Measurements from ENCODE around the gene NEDD4. TPM values are rescaled to one million over a fixed set of nuclear protein-coding genes. Genes with fewer than 3 reads are reported as not detected.

The NEDD4 gene
- polyA plus RNA-seq, 1 of the 3 experiments (the other 2 are of a cell fraction), result 12.9 TPM

DNA sequence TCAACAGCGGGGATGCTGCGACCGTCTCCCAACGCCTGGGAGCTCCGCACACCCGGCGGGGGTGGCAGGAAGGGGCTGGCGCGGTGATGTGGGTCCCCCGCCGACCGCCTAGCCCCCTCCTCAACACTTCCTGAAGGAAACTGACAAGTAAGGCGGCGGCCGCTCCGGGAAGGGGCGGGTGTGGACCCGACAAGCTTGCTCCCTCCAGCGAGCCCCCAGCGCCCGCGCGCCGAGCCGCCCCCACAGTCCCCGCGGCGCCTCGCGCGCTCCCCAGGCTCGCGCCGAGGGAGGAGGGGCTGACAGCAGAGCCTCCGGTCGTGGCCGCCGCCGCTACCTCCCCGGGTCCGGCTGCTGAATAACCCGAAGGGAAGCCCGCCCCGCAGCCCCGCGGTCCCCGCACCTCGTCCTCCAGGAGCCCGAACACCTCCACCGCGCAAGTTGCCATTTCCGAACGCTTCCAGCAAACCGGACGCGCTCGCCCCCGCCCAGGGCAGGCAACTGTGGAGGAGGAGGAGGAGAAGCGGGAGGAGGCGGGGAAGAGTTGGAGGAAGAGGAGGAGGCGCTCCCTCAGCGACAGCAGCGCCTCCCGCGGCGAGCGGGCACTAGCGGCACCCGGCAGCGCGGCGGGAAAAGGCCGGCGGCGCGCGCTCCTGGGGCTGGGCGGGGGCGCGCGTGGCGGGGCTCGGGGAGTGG lies at the start of gene NEDD4 (continued):
- TF ChIP-seq, protein P1, sequence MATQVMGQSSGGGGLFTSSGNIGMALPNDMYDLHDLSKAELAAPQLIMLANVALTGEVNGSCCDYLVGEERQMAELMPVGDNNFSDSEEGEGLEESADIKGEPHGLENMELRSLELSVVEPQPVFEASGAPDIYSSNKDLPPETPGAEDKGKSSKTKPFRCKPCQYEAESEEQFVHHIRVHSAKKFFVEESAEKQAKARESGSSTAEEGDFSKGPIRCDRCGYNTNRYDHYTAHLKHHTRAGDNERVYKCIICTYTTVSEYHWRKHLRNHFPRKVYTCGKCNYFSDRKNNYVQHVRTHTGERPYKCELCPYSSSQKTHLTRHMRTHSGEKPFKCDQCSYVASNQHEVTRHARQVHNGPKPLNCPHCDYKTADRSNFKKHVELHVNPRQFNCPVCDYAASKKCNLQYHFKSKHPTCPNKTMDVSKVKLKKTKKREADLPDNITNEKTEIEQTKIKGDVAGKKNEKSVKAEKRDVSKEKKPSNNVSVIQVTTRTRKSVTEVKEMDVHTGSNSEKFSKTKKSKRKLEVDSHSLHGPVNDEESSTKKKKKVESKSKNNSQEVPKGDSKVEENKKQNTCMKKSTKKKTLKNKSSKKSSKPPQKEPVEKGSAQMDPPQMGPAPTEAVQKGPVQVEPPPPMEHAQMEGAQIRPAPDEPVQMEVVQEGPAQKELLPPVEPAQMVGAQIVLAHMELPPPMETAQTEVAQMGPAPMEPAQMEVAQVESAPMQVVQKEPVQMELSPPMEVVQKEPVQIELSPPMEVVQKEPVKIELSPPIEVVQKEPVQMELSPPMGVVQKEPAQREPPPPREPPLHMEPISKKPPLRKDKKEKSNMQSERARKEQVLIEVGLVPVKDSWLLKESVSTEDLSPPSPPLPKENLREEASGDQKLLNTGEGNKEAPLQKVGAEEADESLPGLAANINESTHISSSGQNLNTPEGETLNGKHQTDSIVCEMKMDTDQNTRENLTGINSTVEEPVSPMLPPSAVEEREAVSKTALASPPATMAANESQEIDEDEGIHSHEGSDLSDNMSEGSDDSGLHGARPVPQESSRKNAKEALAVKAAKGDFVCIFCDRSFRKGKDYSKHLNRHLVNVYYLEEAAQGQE (IDR thresholded peaks at IDR 0.05; ENCODE audit: low read depth, low read length), result no peak; the same call in 1 of the 2 replicates
- TF ChIP-seq ELF1 (IDR thresholded peaks at IDR 0.05) (no peak), FOXJ3 (CRISPR knock-in tag; IDR thresholded peaks at IDR 0.05) (no peak), FOXM1 (IDR thresholded peaks at IDR 0.05; ENCODE audit: low read depth) (no peak), YY1 (IDR thresholded peaks at IDR 0.05; ENCODE audit: low read depth) (no peak), TAF1 (IDR thresholded peaks at IDR 0.05; ENCODE audit: borderline replicate concordance, low read depth, low read length) (0 out of 2 replicates have a peak, but pooled peaks have one; percentile 28), NFIC (IDR thresholded peaks at IDR 0.05; ENCODE audit: borderline replicate concordance) (no peak)
- TF ChIP-seq, protein P2, sequence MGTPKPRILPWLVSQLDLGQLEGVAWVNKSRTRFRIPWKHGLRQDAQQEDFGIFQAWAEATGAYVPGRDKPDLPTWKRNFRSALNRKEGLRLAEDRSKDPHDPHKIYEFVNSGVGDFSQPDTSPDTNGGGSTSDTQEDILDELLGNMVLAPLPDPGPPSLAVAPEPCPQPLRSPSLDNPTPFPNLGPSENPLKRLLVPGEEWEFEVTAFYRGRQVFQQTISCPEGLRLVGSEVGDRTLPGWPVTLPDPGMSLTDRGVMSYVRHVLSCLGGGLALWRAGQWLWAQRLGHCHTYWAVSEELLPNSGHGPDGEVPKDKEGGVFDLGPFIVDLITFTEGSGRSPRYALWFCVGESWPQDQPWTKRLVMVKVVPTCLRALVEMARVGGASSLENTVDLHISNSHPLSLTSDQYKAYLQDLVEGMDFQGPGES (IDR thresholded peaks at IDR 0.05; ENCODE audit: low read depth, low read length), result no peak
- TF ChIP-seq, protein P3, sequence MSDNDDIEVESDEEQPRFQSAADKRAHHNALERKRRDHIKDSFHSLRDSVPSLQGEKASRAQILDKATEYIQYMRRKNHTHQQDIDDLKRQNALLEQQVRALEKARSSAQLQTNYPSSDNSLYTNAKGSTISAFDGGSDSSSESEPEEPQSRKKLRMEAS (IDR thresholded peaks at IDR 0.05; ENCODE audit: low read depth), result no peak; the same call in 1 of the 2 replicates

DNA sequence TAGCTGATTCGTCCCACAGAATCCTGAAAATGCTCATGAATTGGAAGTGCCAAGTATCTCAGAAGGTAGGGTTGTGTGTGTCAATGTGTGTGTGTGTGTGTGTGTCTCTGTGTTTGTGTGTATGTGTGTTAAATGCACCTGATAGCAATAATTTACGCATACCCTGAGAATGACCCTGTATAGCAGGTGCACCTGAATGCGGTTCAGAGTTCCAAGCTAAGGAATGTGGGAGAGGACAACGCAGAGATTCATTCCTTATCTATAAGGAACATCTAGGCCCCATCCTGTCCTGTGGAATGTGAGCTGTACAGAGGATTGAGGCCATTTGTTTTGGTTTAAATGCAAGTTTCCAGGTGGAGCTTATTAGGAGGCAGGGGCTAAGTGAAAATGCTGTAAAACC lies 49.1 kb upstream of the NEDD4 start:
- WGBS (ENCODE audit: low lambda C conversion rate), result 69% methylated on average over 4 of the region's 4 CpGs
- peaks cover 0 to 19% of the 10 kb centered on the region in 2 experiments; a peak in 3 of 4 replicates for H3K4me1 ChIP-seq (ENCODE audit: control insufficient read depth in 1 of 2, insufficient read depth in 2 of 2, low read depth in 1 of 2, low read length in 1 of 2)
- H3K36me3 ChIP-seq (replicated peaks in 1 of 2; ENCODE audit: control insufficient read depth in 1 of 2, insufficient read depth in 2 of 2, low read length in 1 of 2), result no peaks in the 10 kb centered on the region
- no peaks in the 10 kb centered on the region for H4K20me1 ChIP-seq (ENCODE audit: insufficient read depth)
- H3K4me2 ChIP-seq, result no peak overlapping the region
- H3K4me3 ChIP-seq (ENCODE audit: low read depth in 2 of 2, low read length in 1 of 2), result no peak overlapping the region
- H2AFZ ChIP-seq (ENCODE audit: low read depth), result no peak overlapping the region
- H3K27ac ChIP-seq (ENCODE audit: low read depth in 2 of 2, low read length in 1 of 2), result no peak overlapping the region; a peak in 1 of 4 replicates
- no peaks in the 10 kb centered on the region for H3K9me2 ChIP-seq
- CTCF ChIA-PET, result interaction anchor here (1.2 to 2.6 kb wide), 2 partner anchors 10 to 48 kb away, joined by 3 to 11 read pairs; no protein-coding TSS in a partner anchor
- H3K27me3 ChIP-seq (ENCODE audit: insufficient read depth), result no peaks in the 10 kb centered on the region
- peaks cover 27% of the 10 kb centered on the region for H3F3A ChIP-seq (replicated peaks; ENCODE audit: insufficient read depth)
- POLR2A ChIA-PET, result no interaction called here
- H3K9ac ChIP-seq, result no peak overlapping the region
- H3K79me2 ChIP-seq (ENCODE audit: insufficient read depth), result no peaks in the 10 kb centered on the region
- DNase-seq, result no peak
- H3K9me3 ChIP-seq, result no peaks in the 10 kb centered on the region
- TF ChIP-seq NFIC (IDR thresholded peaks at IDR 0.05; ENCODE audit: borderline replicate concordance), result no peak
- TF ChIP-seq RXRA (IDR thresholded peaks at IDR 0.05; ENCODE audit: borderline replicate concordance, low read depth), result peak; percentile 37; the same call in 1 of the 2 replicates
- TF ChIP-seq TCF12 (IDR thresholded peaks at IDR 0.05), result peak; percentile 76
- TF ChIP-seq, protein P4, sequence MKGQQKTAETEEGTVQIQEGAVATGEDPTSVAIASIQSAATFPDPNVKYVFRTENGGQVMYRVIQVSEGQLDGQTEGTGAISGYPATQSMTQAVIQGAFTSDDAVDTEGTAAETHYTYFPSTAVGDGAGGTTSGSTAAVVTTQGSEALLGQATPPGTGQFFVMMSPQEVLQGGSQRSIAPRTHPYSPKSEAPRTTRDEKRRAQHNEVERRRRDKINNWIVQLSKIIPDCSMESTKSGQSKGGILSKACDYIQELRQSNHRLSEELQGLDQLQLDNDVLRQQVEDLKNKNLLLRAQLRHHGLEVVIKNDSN (IDR thresholded peaks at IDR 0.05; ENCODE audit: borderline replicate concordance, low read depth), result no peak
- no peak for TF ChIP-seq RAD21 (IDR thresholded peaks at IDR 0.05; ENCODE audit: low read length)
